IPS-NIHi7 (cell line): ENCODE data around the gene CCDC57.
"Not testable (repeated sequence)": the region's sequence is repeated elsewhere in the genome, so short reads cannot be mapped to it uniquely, and the experiment has no call there.

Experiments
- DNase-seq: peaks from one replicate; pipeline ENCODE4 v3.0.0; 2012; ENCODE audit warnings: mixed read lengths; ENCODE audit errors: extremely low spot score

CCDC57 gene

DNA sequence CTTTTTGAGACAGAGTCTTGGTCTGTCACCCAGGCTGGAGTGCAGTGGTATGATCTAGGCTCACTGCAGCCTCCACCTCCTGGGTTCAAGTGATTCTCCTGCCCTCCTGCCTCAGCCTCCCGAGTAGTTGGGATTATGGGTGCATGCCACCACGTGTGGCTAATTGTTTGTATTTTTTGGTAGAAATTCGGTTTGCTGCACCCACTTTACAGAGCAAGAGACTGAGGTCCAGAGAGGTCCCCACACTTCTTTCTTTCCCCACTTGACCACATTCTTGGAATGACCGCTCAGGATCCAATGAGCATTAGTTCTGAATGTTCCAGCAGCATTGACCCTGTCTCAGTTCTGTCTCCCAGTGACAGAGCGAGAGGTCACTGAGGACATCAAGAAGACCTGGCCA lies 10.9 kb upstream of the CCDC57 start:
- DNase-seq = no peak

DNA sequence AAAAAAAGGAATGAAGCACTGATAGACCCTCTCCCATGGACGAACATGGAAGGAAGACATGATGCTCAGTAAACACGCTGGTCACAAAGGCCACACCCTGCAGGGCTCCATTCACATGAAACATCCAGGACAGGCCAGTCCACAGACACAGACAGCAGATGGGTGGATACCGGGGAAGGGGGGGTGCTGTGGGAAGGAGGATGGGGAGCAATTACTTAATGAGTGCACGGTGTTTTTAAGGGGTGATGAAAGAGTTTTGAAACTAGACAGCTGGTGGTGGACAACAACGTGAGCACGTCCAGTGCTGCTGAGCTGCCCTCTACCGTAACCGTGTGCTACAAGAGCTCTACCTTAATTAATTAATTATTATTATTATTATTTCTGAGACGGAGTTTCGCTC lies 10.2 kb upstream of the CCDC57 start:
- no peak for DNase-seq

DNA sequence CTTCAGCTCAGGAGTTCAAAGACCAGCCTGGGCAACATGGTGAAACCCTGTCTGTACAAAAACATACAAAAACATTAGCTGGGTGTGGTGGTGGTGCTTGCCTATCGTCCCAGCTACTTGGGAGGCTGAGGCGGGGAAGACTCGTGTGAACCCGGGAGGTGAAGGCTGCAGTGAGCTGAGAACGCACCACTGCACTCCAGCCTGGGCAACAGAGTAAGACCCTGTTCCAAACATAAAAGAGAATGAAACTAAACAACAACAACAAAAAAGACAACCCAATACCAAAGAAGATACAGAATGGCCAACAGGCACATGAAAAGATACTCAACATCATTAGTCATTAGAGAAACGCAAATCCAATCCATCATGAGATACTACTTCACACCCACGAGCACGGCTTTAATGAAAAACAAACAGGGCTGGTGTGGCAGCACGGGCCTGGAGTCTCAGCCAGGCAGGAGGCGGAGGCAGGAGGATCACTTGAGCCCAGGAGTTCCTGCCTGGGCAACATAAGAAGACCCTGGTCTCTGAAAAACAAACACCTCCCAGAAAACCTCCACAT lies 8.8 kb upstream of the CCDC57 start:
- DNase-seq = no peak

DNA sequence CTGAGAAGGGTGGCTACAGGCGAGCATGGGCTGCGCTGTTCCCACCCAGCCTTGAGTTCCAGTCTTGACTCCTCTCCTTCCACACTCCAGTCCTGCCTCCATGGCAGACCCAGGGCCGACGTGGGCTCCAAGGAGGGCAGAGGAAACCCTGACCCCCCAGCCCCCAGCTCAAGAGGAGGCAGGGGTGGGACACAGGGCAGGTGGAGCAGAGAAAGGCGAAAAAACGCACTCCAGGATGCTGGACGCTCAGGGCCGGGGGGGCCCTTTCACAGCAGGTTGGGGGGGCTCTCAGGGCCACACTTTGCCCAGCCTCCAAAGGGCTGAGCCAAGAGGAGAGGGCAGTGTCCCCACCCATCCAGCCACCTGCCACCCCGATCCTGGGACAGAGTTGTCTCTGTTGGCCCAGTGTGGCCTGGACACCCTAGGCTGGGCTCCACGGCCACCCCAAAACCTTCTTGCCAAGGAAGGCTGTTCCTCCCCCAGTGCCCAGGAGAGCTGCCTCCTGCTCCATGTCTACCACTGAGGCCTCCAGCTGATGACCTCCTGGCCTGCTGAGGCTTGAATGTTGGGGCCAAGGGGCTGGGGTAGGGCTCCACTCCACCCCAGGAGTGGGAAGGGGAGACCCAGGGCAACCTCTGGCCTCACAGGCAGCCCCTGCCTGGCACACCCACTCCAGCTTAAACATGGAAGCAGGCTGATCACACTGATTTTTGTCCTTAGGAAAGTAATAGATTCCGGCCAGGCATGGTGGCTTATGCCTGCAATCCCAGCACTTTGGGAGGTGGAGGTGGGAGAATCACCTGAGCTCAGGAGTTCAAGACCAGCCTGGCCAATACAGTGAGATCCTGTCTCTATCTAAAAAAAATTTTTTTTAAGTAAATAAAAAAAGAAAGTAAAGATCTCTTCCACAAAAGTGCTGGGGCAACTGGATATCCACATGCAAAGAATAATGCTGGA lies 7.4 kb upstream of the CCDC57 start:
- no peak for DNase-seq

DNA sequence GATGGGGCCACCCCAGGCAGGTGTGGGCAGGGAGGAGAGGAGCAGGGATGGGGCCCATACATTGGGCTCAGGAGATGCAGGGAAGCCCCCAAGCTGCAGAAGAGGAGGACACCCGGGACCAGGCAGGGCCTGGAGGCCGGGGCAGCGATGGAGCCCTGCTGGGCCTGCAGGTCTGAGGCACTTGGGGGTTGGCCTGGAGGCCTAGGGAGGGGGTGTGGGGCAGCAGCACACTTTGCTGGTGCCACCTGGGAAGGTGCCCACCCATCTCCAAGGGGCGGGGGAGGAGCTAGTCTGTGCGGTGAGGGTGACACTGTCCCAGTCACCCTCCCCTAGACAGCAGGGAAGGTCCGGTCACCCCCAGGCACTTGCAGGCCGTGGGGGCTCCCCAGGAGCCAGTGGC lies 6.4 kb upstream of the CCDC57 start:
- no peak for DNase-seq

DNA sequence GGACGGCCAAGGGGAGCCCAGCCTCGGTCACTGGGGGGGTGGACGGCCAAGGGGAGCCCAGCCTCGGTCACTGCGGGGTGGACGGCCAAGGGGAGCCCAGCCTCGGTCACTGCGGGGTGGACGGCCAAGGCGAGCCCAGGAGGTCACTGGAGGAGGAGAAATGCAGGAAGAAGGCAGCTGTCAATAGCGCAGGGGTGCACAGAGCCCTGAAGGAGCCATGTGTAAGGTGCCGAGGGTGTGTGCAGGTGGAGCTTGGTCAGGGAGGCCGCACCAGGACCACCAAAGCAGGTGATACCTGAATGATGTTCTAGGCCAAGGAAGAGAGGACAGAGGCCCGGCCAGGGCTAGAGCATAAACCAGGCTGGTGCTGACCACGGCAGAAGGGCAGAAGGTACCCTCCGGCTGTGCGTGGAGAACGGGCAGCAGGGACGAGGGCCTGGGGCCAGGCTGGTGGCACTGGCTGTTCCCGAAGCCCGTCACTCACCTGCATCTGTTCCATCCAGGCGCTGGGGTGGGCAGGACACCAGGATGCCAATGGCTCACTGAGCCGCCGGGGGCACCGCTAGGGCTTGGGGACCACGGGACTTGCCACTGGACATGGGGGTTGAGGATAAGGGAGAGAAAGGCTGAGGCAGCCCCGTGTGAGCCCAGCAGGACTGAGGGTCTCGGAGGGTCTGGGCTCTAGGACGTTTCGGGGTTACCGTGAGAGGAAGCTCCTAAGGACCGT lies 5.9 kb upstream of the CCDC57 start:
- DNase-seq = no peak

DNA sequence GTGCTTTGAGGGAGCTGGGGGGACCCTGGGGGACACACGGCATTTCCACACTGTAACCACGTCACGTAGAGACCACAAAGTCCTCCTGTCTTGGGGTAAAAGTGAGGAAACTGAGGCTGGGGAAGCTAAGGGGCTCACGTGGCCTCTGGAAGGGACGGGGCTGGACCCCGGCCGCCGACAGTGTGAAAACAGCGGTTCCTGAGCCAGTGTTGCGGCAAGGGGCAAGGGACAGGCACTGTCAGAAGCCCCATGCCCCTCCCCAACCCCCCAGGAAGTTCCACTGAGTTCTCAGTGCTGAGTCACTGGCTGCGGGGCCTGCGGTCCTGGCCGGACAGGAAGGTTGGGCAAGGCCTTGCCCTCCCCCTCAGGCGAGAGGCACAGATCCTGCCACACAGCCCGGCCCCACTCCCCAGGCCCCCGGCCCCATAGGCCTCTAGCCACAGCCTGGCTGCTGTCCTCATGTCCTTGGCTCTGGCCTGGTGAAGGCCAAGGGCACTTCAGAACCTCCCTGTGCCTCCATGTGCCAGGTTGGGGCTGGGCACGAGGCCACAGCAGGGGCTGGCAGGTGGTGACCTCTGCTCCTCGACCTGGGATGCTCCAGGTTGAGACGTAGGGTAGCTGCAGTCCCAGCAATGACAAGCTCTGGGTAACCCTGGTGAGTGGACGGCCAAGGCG lies 5.0 kb upstream of the CCDC57 start:
- no peak for DNase-seq

DNA sequence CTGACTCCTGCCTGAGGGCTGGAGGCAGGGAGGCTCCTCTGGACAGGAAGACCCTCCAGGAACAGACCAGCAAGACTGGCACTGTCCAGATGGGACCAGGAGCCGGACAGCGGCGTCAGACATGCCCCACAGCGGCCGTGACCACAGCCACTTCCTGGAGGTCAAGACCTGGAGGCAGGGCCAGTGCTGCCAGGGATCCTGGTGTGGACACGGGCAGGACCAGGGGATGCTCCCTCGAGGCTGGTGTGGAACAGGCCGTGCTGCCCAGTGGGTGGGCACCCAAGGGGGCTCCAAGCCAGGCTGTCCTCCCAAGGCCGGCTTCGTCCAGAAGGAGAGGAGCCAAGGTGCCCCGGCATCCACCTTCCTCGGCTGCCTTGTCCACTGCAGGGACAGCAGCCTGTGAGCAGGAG lies 4.5 kb upstream of the CCDC57 start:
- DNase-seq = no peak

DNA sequence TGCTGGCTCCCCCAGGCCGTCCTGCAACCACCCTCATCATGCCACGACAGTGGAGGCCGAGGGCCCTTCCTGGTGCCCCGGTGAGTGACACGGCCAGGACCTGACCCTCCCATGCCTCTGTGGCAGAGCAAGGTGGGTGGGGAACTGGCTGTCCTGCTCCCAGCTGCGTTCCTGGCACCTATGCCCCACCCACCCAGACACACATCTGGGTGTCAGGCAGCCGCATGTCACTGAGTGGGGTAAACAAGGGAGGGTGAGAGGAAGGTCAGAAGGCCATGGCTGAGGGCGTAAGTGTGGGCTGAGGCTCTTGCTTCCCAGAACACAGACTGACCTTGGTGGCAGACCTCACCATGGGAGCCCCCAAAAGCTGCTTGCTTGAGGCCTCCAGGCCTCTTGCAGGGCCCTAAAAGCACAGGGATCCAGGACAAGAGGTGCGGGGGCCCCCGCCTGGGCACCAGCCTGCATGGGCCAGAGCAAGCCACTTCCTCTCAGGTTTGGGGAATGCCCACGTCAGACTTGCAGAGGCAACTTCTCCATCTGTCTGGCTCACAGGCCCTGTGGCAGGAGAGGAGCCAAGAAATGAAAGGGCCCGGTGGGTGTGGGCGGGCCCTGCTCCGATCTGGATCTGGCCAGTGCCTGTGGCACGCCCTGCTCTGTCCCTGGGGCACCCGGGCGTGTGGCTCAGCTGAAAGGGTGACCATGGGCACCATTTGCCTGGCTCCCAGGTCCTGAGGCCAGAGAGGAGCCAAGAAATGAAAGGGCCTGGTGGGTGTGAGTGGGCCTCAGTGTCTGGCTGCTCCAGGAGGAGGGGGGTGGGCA lies 3.9 kb upstream of the CCDC57 start:
- DNase-seq = no peak

DNA sequence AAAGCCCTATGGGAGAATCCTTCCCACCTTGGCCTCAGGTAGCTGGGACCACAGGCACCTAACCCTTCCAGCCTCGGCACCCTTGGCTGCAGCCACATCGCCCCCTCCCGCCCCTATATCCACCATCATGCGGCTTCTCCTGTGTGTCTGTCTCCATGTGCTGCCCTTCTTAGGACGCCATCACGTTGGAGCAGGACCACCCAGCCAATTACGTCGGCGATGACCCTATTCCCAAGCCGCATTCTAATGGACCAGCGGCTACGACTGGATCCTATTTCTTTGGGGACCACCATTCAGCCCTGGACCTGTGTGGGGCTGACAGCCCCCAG lies 3.3 kb upstream of the CCDC57 start:
- DNase-seq = no peak

DNA sequence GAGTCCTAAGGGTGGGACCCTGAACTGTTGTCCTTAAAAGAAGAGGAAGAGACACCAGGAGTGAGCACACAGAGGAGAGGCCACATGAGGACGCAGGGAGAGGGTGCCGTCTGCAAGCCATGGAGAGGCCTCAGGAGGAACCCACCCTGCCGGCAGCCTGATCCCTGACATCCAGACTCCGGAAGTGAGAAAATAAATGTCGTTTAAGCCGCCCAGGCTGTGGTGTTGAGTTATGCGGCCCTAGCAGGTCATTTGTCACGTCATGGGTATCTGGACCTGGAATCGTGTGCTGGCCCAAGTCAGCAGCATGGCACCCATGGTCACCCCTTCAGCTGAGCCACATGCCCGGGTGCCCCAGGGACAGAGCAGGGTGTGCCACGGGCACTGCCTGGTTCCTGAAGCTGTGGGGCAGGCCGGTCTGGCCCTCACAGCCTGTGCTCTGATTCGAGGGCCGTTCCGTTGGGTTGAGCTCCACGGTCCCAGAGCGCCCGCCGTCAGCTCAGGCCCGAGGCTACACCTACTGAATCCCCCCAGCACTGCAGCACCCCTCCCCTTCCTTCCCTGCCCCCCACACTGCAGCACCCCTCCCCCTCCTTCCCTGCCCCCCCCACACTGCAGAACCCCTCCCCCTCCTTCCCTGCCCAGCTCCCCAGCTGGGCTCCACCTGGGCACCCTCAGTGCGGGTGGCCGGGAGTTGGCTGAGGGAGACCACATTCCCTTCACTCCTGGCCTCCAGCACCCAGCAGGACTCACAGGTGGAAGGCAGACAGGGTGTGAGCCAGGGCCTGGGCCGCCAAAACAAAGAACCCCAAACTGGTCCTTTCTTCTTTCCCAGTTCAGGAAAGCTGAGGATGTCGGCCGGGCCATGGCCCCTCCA lies 2.7 kb upstream of the CCDC57 start:
- no peak for DNase-seq

DNA sequence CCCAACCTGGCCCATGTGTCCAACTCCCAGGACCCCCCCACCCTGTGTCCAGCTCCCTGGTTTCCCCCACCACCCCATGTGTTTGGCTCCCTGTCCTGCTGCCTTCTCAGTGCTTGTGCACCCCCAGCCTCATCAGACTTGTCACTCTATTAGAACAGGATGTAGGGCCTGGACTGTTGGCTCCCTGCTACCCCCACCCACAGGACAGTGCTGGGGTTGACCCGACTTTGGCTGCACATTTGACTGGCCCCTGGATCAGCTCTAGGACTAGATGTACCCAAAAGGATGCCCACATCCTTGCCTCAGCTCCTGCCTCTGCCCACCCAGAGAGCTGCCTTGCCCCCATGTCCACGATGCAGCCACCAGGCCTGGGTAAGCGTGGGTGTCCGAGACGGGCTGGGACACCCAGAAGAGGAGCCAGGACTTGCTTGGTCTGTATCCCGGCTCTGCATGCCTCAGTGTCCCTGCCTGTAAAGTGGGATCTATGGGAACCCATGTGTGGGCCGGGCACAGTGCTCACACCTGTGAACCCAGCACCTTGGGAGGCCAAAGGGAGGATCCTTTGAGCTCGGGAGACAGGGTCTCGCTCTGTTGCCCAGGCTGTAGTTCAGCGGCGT lies 1.5 kb upstream of the CCDC57 start:
- DNase-seq = no peak

DNA sequence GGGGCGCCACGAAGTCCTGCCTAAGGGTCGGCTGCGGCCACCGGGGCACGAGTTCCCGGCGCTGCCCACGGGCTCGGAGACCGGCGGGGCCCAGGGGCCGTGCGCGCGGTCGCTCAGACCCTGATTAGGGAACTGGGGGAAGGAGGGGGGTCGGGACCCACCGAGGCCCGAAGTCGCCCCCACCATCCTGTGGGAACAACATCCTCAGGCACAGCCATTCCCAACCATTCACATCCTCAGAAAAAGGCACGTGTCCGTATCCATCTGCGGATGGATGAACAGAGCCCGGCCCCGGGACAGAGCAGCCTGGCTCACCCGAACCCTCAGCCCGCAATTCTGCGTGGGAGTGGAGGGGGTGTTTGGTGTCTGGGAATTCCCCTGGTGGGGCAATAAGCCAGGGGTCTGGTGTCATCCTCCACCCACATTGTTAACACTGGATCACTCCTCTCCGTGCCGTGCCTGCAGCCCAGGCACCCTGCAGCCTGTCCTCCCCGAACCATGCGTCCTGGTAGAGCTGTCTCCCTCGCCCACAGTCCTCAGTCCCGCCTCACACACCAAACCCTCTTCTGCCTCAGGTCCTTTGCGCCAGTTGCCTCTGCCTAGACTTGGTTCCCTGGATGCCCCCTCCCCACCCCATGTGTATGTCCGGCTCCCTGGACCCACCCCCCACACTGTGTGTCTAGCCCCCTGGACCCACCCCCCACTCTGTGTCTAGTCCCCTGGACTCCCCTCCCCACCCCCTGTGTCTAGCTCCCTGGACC lies 789 bp upstream of the CCDC57 start:
- DNase-seq = peak; percentile 70

DNA sequence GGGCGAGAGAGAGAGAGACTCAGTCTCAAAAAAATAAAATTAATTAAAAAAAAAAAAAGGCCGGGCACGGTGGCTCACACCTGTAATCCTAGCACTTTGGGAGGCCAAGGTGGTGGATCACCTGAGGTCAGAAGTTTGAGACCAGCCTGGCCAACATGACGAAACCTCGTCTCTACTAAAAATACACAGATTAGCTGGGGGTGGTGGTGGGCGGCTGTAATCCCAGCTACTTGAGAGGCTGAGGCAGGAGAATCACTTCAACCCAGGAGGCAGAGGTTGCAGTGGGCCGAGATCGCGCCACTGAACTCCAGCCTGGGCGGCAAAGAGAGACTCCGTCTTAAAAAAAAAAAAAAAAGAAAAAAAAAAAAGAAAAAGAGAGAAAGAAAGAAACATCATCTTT lies 2.0 kb downstream of the CCDC57 start:
- not testable (repeated sequence) for DNase-seq

DNA sequence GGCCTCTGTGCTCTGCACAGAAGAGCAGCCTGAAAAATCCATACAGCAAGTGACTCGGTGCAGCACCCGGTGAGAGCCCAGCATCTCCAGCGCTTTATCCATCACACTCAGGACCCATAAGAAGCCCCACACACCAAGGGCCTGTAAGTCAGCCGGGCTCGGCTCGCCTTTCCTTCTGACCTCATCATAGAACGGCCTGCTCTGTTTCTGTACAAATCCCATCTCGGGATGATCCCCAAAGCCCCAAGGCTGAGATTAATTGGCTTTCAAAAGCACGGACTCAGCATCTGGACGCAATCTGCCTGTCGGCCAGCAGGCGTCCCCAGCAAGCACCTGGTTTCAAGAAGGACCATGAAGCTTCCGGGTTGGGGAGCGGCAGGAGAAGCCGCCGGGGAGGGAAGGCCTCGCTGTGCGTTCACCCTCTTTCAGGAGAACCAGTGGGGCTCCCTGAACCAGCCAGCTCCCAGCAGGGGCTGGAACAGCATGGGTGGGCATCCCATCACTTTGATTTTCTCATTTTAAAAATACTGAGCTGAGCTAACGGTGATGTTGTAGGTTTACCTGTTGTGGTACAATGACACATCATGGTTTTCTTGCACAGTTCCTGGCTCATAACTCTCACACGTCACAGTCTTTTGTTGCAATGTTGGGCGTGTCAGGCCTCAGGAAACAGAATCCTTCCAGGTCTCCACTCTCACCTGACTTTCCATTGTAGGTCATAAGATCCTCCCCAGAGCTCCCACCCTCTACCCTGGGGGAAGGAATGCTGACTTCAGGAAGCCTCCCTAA lies 6.7 kb downstream of the CCDC57 start:
- peak; percentile 88 for DNase-seq

DNA sequence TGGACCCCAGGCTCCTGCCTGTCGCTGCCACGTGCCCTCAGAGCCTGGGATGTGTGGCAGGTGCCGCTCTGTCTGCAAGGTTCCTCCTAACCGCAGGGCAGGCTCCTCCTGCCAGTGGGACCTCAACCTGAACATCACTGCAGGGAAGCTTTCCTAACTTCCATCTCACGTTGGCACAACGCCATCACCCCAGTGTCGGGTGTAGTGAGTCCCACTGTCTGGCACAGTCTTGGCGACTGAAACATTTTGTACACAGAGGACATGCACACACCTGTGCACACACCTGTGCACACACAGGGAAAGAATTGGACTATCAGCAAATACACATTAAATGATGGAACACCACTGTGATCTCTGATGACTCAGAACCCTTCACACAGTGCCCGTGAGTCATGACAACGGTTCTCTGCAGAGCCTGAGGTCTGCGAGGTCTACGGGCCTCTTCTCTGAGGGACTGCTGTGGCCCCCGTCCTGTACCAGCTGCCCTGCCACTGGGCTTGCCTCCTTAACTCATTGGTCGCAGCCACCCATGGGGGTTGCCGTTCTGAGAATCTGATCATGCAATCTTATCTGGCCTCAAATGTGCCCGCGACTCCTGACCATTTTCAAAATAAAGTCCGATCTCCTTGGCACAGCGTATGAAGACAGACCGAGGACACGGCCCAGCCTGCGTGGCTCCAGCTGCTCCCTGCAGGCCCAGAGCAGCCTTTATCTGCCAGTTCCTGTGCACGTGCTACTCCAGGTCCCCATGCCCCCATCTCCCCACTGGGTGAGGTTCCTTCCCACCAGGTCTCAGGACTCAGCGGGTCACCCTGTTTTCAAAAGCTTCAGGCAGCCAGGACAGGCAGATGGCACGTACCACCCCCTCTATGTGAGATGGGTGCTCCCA lies 7.6 kb downstream of the CCDC57 start:
- DNase-seq = no peak

DNA sequence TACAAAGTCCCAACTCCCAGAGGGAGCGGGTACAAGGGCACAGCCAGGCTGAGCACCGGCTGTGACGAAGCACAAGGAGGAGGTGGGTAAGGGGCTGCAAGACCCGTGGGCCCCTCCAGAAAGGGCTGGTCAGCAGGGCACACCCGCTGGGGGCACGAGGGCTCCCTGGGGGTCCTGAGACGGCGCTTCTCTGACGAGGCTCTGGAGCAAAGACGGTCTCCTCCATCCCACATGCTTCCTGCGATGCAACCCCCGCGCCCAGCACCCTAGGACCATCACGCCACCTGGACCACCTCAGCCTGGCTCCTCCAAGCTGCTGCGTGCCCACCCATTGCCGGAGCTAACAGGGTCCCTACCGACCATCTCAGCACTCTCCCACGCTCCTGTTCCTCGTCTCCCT lies 8.7 kb downstream of the CCDC57 start:
- no peak for DNase-seq
